ENCODE measurements around the gene CLDND1.

CLDND1 gene

GRCh38 chr3:98551236-98551635 lies 28.5 kb upstream of the CLDND1 start:
- no peak for DNase-seq

- no peak for DNase-seq
Measured at GRCh38 chr3:98550833-98551232, 28.1 kb upstream of the CLDND1 start.

DNA sequence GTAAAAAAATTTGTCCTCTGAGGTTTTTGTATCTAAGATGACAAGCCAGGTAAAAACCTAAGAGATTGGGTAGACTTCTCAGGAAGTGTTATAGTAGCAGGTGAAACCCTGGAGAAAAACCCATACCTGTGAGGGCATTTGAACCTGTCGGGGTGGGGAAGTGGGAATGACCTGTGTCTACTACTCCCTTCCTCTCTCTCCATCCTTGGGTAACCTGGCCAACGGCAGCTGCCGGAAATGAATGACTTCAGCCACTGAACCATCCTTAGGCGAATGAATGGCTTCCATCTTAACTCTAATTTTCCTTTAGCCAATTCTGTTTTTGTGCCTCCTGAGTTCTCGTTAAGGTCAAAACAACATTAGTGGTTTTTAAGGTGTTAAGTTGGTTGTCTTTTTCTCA lies 25.8 kb upstream of the CLDND1 start:
- DNase-seq = no peak

- no peak for DNase-seq
Measured at GRCh38 chr3:98545940-98546339, 23.2 kb upstream of the CLDND1 start.

DNA sequence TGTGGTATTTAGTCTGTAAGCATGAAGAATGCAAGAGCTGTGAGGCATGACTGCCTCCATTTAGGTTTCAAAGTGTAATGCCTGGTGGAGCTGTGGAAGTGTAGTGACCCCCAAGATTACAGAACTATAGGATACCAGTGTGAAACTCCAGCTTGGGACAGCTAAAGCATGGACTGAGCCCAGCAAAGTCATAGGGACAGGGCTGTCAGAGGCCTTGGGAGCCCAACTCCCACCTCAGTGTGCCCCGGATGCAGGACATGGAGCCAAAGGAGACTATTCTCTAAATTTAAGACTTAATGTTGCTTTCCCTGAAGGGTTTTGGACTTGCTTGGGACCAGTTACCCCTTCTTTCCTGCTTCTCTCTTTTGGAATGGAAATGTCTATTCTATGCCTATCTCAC lies 19.9 kb upstream of the CLDND1 start:
- no peak for DNase-seq

GRCh38 chr3:98541695-98542094 lies 19.0 kb upstream of the CLDND1 start:
- no peak for DNase-seq

DNA sequence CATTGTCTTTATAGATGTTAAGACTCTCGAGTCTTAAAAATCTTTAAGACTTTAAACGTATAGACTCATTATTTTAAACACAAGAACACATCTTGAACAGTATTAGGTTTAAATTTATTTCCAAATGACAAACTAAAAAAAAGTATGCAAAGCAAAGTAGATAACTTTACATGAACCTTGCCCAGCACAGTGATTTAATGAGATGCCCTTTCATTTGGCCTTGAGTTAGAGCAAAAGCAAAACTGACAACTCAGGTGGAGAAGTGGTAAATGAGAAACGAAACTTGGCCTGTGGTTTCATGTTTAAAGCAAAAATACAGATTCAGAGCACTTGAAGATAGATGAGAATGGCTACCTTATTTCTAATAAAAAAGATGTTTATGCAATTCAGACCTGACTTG lies 17.6 kb upstream of the CLDND1 start:
- no peak for DNase-seq

DNA sequence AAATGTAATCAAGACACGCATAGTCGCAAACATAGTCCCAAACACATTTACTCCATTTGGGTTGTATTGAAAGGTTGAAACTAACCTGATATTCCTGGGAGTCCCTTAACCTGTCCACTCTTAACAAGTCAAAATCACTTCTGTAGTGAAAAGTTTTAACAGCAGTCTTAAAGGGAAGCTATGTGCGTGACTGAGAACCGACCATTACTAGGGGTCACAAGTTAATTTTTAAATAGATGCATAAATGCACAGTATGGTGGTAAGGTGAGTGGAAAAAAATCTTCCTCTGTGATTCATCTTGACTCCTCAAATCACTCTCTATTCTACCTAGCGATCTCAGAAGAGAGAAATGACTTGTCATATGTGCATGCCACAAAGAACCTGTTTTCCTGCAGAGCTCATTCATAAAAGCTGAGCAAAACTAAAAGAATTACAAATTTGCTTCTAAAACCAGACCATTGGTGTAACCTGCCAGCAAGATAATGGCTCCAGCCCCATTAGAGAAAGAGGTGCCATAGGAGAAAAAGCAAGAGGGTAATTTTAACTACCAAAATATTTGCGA lies 13.8 kb upstream of the CLDND1 start:
- no peak for DNase-seq

DNA sequence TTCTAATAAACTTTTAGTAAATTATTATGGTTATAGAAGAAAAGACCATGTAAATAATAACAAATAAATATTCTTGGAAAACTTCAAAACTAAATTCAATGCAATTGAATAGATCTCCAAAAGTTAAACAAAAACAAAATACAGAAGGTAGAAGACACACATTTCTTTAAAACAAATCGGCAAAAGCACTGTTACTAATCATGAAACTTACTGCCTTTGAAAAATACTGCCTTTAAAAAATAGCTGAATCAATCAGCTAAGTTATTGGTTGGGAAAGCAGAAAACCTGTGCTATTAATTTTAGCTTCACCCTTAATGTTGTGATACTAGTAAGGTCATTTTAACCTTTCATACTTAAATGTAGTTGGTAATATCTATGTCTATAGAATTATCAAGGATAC lies 12.0 kb upstream of the CLDND1 start:
- no peak for DNase-seq

DNA sequence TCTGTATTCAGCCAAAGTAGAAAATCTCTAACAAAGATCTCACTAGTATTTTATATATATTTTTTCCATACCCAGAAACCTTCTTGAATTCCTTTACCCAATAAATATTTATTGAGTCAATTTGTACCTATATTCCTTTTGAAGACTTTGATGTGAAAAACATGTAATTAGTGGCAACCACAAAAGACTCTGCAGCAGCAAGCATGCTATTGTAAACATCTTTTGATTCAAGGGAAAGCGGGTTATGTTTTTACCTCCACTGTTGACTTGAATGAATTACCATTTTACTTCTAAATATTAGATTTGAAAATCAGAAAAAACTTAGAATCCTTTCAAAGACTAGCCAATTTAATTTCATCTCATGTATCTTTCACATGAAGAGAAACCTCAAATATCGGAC lies 11.5 kb upstream of the CLDND1 start:
- no peak for DNase-seq

- no peak for DNase-seq
Measured at GRCh38 chr3:98532709-98533571, 10.2 kb upstream of the CLDND1 start.

- no peak for DNase-seq
Measured at GRCh38 chr3:98532275-98532637, 9.6 kb upstream of the CLDND1 start.

DNA sequence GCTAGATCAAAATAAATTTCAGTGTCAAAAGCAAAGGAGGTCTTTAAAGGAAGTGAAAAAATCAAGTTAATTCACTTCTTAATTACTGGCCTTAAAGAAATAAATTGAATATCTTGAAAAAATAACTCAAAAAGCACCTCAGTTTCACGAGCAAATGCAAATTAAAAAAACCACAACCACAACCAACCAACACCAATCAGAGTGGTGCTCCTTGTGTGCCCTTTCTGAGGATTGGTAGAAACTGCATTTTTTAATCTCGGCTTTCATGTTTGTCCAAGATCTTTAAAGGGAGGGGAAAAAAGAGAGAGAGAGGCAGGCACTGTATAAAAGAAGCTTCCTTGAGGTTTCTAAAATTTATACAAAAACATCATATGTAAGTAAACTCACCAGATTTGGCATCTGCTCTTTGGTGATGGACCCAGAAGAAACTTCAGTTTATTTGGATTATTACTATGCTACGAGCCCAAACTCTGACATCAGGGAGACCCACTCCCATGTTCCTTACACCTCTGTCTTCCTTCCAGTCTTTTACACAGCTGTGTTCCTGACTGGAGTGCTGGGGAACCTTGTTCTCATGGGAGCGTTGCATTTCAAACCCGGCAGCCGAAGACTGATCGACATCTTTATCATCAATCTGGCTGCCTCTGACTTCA lies 9.0 kb upstream of the CLDND1 start, which contains the start of gene GPR15:
Gene GPR15 (plus strand): TSS at position 357 of the 653 bp plus-strand sequence. CDS start 56 bp downstream, at position 413.
- no peak for DNase-seq

- DNase-seq = no peak
Measured at GRCh38 chr3:98530676-98531075, 8.0 kb upstream of the CLDND1 start.

DNA sequence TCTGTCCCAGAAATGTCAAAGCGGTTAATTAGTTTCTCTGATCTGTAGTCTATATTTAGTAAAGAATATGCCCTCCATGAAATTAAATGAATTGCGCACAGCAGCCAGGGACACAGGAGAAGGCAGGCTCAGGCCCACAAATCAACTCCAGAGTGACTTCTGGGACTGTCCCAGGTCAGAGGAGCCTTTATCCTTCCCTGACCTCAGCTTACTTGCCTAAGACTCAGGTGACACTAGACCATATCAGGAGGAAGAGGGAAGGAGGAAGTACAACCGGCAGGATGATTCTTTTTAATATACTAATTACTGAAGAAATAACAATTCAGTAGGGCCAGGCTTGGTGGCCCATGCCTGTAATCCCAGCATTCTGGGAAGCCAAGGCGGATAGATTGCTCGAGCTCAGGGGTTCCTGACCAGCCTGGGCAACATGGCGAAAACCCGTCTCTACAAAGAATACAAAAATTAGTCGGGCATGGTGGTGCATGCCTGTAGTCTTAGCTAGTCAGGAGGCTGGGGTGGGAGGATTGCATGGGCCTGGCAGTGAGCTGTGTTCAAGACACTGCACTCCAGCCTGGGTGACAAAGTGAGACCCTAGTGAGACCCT lies 7.3 kb upstream of the CLDND1 start:
- DNase-seq = no peak

GRCh38 chr3:98528474-98529346 lies 6.0 kb upstream of the CLDND1 start:
- no peak for DNase-seq

DNA sequence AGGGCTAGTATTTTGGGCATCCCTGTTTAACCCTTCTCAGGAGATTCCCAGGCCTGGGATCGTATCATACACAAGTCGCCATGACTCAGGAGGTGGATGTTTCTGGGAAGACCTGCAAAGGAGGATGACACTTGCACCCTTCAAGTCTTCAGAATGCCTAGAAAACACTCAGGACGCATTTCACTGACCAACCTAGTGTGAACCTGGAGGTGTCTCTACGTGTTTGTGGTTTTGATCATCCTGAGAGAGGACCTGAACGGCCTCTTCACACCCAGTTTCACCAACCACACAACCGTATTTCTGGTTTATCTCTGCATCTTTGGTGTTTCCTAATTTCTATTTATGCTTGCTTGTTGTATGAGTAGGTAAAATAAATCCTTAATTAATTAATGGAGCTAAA lies 2.8 kb upstream of the CLDND1 start:
- no peak for DNase-seq

GRCh38 chr3:98521897-98522543 lies 682 bp downstream of the CLDND1 start:
- DNase-seq = no peak

DNA sequence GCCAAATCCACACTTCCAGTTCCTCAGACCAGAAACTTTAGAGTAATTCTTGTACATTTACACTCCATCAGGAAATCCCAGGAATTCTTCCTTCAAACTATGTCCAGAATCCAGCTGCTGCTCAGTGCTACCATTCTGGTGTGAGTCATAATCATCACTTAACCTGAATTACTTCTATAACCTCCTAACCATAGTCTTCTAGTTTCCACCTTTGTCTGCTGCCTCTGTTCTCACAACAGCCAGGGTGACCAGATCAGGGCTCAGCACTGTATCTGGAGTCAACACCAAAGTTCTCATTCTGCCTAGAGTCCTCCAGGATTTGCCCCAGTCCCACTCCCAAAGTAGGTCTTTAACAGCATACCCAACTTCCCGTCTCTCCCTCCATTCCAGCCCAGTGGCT lies 3.4 kb downstream of the CLDND1 start:
- no peak for DNase-seq

DNA sequence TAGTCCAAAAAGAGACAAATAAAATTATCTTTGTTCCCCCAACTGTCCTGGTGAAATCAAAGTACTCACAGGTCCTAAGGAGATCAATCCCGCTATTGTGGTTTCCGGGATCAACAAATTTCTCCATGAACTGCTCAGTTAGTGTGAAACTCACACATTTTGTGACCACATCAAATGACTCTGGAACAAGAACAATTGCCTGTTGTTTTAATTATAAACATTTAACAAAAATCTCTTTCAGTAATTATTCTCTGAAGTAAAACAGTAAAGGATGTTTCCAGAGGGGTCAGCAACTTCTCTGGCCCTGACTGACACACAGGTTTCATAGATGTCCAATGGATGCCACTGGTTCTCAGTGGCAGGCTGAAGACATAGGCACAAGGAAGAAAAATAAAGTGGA lies 3.9 kb downstream of the CLDND1 start:
- DNase-seq = no peak

- no peak for DNase-seq
Measured at GRCh38 chr3:98514948-98515347, 7.8 kb downstream of the CLDND1 start.

DNA sequence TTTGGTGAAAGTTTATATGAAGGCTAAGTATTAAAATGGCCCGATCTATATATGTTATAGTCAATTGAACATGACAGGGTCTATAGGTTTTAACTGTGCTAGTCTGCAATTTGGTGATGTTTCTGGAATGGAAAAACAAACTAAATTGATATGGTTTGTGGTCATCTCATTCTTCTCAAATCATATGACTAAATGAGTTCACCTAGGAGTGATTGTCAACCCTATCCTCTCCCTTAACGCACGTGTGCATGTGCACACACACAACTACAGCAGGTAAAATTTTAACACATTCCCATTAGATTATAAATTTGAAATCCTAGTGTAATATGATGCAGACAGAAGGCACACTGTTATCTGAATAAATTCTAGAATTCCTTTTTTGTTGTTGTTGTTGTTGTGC lies 9.0 kb downstream of the CLDND1 start:
- DNase-seq = no peak

Data from NCI-H1436 (cell line).